ENCODE data around the gene DCAF15.

- TF ChIP-seq CTCF (IDR thresholded peaks at IDR 0.05), result no peak
- TF ChIP-seq POLR2A (IDR thresholded peaks at IDR 0.05), result no peak
These were observed 28.7 kb downstream of the DCAF15 start for GRCh38 chr19:13981021-13981420.

Data from uterus (tissue), 2 donors.